GM18505 (cell line): ENCODE results near the gene RHBG.

ENCODE experiments used
- ATAC-seq: cut with Tn5 transposase; IDR thresholded peaks from one replicate; pipeline ENCODE4 v1.9.1; 2021; ENCODE audit not compliant: unreplicated experiment
- POLR2A ChIP-seq: IDR thresholded peaks from 4 replicates; pipeline ENCODE4 v1.6.1; 2011; ENCODE audit warnings: borderline replicate concordance; ENCODE audit not compliant: insufficient read depth, insufficient read length; ENCODE audit errors: extremely low read depth

Gene RHBG

GRCh38 chr1:156413391-156414246 lies 44.6 kb downstream of the RHBG start:
- TF ChIP-seq POLR2A = no peak
- no peak for ATAC-seq

GRCh38 chr1:156414461-156415064 lies 45.6 kb downstream of the RHBG start:
- no peak for ATAC-seq

GRCh38 chr1:156416993-156417392 lies 48.0 kb downstream of the RHBG start:
- no peak for TF ChIP-seq POLR2A
- ATAC-seq = no peak

More at GRCh38 chr1:156414461-156415064, 45.6 kb downstream of the RHBG start:
- TF ChIP-seq POLR2A = no peak

GRCh38 chr1:156417401-156418020 lies 48.5 kb downstream of the RHBG start:
- ATAC-seq = no peak

GRCh38 chr1:156418416-156419070 lies 49.5 kb downstream of the RHBG start:
- TF ChIP-seq POLR2A = no peak
- ATAC-seq = no peak

More at GRCh38 chr1:156417401-156418020, 48.5 kb downstream of the RHBG start:
- TF ChIP-seq POLR2A = no peak

GRCh38 chr1:156419854-156420204 lies 50.8 kb downstream of the RHBG start:
- no peak for ATAC-seq
- TF ChIP-seq POLR2A = no peak

GRCh38 chr1:156420205-156421061 lies 51.4 kb downstream of the RHBG start:
- ATAC-seq = no peak
- peak; percentile 35 for TF ChIP-seq POLR2A

GRCh38 chr1:156421062-156421938 lies 52.3 kb downstream of the RHBG start:
- peak; percentile 64 for ATAC-seq
- TF ChIP-seq POLR2A = peak; percentile 74

- no peak for TF ChIP-seq POLR2A
- no peak for ATAC-seq
Measured at GRCh38 chr1:156421939-156422601, 53.1 kb downstream of the RHBG start.

GRCh38 chr1:156422602-156423091 lies 53.6 kb downstream of the RHBG start:
- no peak for TF ChIP-seq POLR2A
- no peak for ATAC-seq
